NCI-H1436 treated with DMSO at 0.1 percent for 48 hours (cell line): ENCODE results near the gene SSBP3.

Source experiments
- DNase-seq: peaks from one replicate; lab custom pipeline; 2025; lab: John Stamatoyannopoulos, UW

Gene SSBP3

DNA sequence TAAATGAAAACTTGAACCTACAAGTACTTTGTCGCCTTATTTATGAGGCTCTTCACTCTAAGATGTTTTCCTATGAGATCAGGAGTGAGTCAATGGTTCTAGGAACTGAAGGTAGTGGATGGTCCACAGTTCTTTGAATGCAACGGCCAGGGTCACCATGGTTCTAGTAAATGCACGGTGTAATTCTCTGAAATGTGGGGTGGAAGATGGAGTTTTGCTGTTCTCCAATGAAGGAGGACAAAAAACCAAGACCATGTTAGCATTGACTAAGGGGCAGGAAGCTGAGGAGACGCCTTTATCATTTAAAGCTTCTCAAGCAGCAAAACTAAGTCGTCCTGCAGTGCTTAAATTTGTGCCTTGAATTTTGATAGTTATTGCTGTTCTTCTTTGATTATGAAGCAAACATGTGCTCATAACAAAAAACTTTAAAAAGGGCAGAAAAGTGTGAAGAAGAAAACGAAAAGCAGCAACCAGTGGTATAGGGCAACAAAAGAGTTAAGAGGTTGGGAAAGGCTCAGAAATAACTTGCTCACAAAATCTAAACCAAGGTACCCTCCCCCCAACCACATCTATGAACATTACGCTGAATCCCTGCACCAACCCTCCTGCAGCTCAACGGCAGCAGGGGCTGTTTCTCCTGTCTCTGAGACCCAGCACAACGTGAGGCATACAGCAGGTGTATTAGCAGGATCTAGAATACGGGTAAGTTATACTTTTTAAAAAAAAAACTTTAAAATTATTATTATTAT, 121.2 kb downstream of the SSBP3 start:
- DNase-seq: no peak

DNA sequence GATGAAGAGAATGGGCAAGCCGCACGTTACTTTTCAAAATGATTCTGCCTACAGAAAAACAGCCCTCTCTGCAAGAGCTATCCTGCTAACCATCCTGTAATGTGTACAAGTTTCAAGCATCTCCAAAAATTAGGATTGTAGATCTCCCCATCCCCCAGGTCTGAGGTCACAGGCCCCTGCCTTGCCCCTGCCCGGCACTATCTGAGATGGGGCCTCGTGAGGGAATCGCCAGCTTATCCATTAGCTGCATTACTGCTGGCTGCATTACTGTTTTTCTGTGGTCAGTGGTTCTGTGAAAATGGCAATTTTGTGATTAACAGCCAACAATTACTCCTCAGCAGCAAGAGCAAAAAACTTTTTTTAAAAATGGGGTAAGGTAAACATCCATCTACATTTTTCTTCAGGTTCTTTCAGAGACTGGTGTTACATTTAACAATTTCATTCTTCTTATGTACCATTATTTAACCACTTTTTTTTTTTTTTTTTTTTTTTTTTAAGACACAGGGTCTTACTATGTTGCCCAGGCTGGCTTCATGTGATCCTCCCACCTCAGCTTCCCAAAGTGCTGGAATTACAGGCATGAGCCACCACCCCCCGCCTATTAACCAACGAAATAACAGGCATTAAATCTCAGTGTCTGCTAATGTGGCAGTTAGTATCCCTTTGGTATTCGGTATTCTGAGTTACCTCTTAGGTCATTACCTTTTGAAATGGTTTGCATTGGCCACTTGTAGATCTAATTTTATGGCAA, 122.4 kb downstream of the SSBP3 start:
- no peak for DNase-seq

DNA sequence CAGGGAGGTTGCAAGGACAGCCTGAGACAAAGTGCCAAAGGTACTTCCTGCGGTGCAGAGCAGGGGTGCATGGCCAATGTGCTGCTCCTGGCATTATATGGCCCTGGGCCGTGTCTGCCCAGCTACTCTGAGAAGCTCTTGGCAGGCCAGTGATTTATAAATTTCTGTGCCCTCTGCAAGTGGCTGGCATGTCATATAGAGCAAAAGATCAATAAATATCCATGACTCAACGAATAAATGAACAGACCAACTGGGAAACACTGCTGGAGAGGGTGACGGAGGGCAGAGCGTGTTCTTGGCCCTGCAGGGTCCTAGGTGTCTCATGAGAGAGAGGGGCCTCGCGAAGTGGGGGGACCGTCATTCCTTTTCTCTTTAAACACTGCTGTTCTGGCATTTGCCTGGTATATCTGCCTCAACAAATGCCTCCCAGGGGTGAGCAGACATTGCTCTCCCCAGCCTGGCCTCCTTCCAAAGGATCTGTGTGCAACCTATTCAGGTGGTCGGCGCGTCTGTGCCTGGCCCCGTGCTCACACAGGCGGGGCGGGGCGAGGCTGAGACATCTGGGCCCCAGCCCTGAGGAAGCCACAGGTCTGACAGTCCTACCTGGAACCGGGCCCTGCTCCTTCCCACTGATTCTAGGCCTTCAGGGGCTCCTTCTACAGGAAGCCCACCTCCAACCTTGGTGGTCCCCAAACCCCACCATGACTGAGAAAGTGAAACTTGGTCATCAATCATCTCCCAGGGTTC, 123.9 kb downstream of the SSBP3 start:
- DNase-seq: no peak

DNA sequence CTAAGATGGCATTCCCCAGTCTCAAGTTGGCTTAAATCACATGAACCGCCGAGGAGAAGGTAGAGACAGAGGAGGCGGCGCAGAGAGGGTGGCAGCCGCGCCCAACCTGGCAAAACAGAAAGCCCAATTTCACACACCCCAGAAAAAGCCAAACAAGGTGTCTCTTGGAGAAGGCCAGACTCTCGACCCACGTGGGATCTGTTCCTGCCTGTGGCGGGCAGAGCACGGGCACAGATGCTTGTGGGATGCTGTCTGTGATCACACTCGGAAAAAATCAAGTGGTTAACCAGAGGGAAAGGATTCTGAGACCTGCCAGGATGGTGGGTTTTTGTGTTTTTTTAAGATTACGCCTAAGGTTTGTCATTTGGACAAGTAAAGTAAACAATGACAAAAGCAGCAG, 125.5 kb downstream of the SSBP3 start:
- no peak for DNase-seq

DNA sequence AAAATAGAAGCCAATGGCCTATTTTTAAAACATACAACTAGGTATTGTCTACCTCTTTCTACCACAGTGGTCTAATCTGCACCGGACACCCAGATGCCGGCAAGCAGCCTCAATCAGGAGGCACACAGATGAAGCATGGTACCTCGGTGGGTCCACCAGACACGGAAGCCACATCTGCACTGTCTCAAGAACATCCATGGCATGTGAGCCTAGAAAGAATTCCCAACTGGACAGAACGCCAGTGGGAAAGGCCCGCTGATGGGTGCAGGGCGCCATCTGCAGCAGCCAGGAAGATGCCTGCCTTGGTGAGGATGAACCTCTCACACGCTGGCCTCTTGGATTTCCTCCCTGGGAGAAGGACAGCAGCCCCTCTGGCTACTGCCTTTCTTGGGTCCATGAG, 126.7 kb downstream of the SSBP3 start:
- DNase-seq: no peak

DNA sequence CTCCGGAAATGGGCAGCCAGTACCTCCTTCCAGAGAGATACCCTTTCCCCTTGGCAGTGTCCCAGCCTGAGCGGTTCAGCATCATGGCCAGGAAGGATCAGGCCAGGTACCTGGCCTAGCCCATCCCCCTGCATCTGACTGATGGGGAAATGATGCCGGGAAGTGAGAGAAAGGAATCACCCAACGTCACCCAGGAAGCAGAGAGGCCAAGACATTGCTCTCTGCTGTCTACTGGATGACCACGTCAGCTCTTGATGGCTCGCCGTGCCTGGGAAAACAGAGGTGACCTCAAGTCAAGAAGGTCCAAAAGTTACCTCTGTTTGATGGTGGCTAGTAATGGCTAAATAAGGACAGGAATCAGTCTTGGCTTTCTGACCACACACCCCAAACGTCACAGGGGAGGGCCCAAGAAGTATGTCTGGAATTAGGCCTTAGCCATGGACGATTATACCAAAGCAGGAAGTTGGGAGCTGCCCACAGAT, 127.2 kb downstream of the SSBP3 start:
- DNase-seq: no peak

DNA sequence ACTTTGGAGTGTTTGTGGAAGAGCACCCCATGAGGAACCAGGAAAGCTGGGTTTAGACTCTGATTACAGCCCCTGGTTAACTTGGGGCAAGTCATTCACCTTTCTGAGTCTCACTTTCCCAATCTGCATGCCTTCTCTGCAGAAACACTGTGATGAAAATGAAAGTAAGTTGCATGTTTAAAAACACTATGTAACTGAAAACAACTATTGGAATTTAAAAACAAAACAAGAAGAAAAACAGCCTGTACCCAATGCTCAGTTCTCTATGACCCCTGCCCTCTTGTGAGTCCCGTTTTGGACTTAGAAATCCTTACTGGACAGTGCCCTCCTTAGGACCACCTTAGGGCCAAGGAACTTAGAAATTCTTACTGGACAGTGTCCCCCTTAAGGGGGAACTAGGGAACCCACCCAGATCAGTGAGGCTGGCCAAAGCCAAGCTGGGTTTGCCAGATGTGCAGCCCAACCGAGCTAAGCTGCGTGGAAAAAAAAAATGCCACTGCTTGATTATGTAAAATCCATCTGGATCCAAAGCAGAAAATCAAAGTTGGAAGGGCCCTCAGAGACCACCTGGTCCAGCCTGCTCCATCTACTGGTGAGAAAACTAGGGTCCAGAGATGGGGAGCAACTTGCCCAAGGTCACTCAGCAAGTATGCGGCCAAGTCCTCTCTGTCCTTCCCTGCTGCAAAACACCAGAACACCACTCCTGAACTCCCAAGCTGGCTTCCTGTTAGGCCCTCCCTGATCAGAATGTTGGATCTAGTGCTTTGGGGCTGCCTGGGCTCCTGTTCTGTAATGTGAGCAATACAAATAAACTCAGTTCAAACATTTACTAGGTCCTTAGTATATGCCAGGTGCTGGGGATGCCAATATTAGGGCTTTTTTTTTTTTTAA, 128.5 kb downstream of the SSBP3 start:
- no peak for DNase-seq

DNA sequence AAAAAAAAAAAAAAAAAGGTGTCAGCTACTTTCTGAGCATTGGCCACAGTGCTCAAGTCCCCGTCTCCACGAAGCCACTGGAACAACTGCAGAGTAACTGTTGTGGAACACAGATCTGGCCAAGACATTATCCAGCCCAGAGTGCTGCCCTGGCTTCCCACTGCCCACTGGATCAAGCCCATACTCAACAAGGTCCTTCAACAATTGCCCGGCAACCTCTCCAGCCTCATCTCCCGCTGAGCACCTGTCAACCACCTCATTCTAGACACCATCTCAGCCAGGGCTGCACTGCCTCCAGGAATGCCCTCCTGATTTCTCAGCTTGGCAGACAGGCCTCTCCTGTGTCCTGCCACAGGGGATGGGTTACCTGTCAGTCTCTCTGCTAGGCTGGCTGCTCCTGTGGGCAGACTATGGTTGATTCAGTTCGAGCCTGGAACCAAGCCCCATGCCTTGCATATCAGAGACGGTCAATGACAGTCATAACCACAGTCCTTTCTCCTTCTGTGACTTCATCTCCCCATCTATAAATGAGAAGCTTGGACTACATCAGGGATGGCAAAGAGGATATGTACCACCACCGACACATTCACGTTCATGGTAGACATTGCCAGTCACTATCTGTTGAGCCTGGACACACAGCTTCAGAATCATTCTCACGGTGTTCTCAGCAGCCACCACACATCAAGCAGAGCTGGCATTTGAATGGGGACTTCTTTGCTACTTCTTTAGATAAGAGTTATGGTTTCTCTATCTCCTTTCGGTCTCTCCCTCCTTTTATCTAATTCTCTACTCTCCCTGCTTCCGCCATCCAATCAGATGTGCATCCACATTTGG, 129.4 kb downstream of the SSBP3 start:
- no peak for DNase-seq

DNA sequence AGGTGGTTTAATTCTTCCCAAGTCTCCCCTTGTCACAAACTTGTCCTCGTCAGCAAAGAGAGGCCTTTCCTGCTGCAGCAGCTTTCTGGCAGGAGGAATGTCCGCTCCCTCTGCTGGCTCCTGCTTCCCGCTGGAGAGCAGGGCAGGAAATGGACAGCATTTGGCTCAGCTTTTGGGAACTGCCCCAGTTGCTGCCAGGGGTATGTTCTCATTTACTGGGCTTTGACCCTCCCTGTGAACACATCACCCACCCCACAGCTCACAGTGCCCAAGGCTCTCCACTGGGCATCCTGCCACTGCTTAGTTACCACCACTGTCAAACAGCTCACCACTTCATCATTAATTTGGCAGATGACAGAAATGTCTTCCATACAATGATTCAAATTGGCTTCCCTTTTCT, 130.8 kb downstream of the SSBP3 start:
- DNase-seq: no peak

DNA sequence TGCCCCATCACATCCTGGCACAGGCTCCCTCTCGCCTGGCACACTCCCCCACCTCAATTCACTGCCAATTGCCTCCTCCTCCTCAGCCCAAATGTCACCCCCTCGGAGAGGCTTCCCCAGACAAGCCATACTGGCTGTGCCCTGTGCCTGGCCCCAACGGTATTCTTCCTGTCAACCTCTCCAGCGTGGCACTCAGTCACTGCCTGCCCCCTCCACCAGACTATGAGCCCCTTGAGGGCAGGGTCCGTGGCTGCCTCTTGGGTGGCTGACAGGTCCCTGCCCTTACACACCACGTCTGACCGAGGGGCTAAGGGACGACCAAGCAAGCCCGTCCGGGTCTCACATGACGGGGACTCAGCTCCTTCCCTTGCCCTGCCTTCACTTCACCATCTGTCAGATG, 131.3 kb downstream of the SSBP3 start:
- DNase-seq: no peak

DNA sequence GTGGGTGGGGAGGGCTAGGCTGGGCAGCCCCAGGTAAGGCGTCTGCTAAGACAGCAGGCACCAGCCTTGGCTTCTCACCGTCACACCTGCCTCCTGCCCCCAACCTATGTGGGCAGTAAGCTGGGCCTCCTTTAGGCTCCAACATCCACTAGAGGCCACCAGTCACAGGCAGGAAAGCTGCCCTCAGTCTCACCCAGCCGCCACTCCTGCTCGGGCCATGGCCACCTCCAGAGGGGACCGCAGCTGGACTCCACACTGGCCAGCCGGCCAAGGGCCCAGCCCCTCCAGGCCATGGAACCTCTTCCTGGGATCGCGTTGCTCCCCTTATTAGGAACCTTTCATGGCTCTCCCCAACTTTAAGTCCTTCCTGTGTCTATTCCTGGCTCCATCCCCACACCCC, 131.7 kb downstream of the SSBP3 start:
- no peak for DNase-seq

DNA sequence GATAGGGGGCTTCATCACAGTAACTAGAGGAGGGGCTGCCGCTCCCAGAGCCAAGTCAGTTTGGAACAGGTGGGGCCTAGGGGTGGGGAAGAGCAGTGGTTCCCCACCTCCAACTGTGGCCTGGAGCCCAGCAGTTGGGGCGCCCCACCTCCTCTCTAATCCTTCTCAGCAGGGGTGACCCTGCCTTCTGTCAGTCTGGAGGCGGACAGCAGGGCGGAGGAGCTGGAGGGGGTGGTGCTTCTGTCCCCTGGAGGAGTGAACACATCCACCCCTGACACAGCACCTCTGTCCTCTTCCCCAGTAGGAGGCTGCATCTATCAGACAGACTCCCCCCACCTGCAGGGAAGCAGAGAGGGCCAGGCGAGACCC, 132.4 kb downstream of the SSBP3 start:
- no peak for DNase-seq

DNA sequence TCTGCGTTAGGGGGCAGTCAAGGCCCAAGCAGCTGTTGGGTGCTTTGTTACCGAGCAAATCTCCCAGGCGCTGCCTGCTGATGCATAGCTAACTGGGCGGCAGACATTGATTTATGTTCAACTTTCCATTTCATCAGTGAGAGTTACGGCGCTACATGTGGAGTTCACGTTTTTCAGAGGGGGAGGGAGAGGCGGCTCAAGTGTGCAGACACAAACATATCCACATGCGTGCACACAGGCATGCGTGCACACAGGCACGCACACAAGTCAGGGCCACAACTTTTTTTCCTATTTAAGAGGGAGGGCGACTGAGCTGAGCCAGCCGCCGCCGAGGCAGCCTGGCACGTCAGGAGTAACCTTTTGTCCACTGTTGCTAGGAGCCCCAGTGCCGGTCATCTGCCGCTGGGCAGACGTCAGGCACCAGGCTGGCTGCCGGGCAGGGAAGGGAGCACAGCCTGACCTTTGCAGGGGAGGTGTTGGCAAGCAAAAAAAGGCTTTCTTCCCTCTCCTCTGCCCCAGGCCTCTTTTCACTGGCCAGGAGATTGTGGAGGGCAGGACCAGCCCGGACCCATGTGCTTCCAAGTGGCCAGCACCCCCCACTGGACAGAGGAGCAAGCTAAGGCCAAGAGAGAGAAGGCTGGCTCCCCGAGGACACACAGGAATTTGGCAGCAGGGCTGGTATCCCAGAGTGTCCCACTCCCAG, 133.0 kb downstream of the SSBP3 start:
- DNase-seq: peak; percentile 66

DNA sequence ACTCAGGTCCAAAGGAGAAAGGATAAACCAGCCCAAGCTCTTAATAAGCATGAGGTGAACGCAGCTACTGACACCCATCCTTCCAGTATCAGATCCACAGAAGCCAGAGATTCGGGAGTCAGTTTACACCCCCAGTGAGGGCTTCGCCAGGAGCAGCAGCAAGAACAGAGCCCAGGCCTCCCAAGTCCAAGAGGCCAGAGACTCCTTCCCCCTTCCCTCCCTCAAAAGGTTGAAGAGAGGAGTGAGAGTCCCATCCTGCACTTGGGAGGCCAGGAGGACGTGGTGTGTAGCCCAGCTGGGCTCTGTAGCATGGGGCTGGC, 133.5 kb downstream of the SSBP3 start:
- no peak for DNase-seq

DNA sequence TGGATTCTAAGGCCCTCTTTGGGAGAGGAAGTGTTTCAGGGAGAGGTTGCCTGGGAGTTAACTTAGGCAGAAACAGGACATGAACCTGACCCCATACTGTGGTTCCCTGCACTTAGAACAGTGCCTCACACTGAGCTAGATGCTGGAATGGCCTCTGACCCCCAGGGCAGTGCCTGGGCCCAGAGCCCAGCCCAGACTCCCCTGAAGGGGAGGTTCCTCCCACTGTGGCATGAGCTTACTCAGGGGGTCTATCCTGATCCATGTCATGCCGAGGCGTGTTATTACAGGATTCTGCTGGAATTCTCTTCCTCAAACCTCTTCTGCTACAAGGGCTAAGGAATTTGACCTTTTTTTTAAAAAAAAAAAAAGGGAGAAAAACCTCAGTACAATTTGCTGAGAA, 134.1 kb downstream of the SSBP3 start:
- DNase-seq: no peak

DNA sequence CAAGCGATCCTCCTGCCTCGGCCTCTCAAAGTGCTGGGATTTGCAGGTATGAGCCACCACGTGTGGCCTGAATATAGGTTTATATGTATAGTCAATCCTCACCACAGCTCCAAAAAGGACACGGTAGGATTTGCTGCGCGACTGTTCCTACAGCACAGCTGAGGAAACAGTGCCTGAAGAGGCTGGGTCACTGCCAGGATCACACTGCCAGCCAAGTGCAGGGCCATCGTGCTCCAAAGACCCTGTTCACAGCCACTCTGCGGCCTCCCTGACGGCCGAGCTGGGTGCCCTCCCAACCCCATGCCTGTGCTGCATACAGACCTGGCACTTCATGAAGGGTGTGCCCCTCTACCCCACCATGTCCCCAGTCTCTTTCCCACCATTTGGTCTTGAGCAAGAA, 134.9 kb downstream of the SSBP3 start:
- no peak for DNase-seq

DNA sequence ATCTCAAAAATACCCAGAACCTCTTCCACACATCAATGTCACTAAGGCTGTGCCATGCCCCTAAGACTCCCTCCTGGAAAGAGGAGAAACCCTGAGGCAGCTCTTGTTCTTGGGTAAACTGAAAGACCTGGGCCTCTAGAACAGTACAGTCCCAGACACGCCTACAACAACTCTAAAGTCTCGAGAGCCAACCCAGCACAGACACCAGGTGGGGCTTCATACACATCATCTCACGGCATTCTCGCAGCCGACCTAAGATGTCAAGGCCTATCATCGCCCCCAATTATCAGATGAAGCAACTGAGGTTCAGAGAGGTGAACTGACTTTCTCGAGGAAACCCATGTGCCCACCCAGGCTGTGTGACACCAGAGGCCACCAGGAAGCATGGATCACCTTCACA, 135.7 kb downstream of the SSBP3 start:
- DNase-seq: no peak

DNA sequence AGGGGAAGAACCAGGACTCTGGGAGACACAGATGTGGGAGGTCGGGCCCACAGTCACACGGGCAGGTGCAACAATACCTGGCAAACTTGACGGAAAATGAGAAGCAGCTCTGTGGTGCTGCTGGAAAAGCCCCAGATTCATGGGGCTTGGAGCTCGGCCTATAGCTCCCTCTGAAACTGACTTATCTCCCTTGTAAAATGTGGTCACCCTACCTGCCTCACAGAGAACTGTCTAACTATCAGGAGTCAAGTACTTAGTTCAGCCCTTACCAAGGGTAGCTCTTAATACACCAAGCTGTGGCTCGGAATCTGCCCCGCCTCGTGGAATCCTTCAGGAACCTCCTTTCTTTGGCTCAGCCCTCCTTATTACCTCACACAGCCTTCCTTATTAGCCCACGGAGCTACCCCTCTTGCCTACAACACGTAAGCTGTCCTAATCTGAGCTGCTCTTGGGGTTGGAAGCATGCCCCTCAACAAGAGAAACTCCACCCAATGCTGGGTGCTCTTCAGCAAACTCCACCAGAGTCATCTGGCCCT, 137.4 kb downstream of the SSBP3 start:
- no peak for DNase-seq

DNA sequence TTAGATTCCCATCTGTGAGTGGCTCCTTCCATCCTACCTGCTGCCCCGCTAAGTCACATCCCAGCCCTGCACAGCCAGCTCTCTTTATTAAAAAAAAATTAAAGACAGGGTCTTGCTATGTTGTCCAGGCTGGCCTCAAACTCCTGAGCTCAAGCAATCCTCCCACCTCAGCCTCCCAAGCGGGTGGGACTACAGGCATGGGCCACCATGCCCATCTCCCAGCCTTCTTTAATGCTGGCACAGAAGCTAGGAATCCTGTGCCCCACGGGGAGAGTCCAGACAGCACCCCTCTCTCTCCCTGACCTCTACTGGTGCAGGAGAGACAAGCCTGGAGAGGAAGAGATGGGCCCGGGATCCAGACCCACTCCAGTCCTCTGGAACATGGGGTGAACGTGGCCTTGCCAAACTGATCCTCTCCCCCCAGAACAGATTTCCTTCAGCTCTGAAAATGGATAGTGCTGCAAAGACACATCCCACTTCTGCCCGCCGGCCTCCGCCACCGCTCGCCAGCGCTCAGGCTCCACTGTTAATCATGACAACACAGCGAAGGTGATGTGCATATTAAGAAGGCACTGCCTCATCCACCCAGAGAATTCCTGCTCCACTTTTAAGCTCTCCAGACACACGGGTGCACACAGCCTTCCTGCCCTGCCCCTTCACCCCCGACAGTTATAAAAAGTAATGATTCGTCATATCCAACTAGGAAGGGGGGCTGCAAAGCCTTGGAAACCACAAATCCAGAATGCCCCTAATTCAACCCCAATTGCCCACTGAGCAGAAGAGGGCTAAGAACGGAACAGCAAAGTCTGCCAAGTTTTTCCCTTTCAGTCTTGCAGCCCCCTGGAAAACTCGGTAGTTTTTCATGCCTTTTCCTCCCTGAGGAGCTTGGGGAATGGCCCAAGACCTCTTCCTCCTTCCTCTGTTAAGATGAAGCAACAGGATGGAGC, 138.1 kb downstream of the SSBP3 start:
- no peak for DNase-seq
